Endothelial cell of umbilical vein (primary cell): ENCODE measurements around the gene RDH5.

ENCODE experiments used
- EZH2 ChIP-seq: IDR thresholded peaks from 2 replicates; pipeline ENCODE4 v1.6.1; 2012; ENCODE audit warnings: borderline replicate concordance, low read depth, mild to moderate bottlenecking, moderate library complexity, low read length, inconsistent platforms; ENCODE audit not compliant: severe bottlenecking
- GATA2 ChIP-seq: IDR thresholded peaks from 2 replicates; pipeline ENCODE4 v1.7.0; 2011; ENCODE audit warnings: low read depth, mild to moderate bottlenecking, moderate library complexity, mixed read lengths, low read length; ENCODE audit not compliant: insufficient read length, insufficient read depth
- MYC ChIP-seq: IDR thresholded peaks from one replicate; pipeline ENCODE4 v1.6.1; 2011; ENCODE audit warnings: mild to moderate bottlenecking, low read depth, low read length
- POLR2A ChIP-seq: IDR thresholded peaks from 2 replicates; pipeline ENCODE4 v1.6.1; 2012; ENCODE audit warnings: low read depth, mild to moderate bottlenecking, control low read depth, low read length
- POLR2AphosphoS5 ChIP-seq: IDR thresholded peaks from 2 replicates; pipeline ENCODE4 v1.6.1; 2012; ENCODE audit warnings: low read depth, mild to moderate bottlenecking, control low read depth, low read length, moderate library complexity; ENCODE audit not compliant: insufficient read depth
- TF ChIP-seq, protein P1 (sequence below), 2 donors: IDR thresholded peaks; 1 replicate in 1 of 2; 2 replicates in 1 of 2; pipeline ENCODE4 v1.5.1; 2011; ENCODE audit warnings: low read length in 2 of 2, mild to moderate bottlenecking in 2 of 2, moderate library complexity in 2 of 2, control low read depth in 1 of 2, inconsistent platforms in 1 of 2, low read depth in 1 of 2; ENCODE audit not compliant: insufficient read depth in 1 of 2; ENCODE audit errors: extremely low read depth in 1 of 2
- TF ChIP-seq, protein P2 (sequence below): IDR thresholded peaks from 2 replicates; pipeline ENCODE4 v1.6.1; 2011; ENCODE audit not compliant: insufficient read depth, insufficient read length

DNA sequence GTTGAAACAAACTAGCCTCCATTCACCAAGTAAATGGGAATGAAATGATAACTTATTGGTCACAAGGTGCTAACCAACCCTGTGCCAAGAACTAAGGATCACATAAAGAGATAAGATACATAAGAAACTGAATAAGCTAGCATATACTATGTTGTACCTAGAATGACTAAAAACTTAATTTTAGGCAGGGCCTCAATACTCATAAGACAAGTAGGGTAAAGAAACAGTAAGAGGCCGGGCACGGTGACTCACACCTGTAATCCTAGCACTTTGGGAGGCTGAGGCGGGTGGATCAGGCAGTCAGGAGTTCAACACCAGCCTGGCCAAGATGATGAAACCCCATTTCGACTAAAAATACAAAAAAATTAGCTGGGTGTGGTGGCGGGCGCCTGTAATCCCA lies 40.5 kb downstream of the RDH5 start:
- TF ChIP-seq, protein P1, sequence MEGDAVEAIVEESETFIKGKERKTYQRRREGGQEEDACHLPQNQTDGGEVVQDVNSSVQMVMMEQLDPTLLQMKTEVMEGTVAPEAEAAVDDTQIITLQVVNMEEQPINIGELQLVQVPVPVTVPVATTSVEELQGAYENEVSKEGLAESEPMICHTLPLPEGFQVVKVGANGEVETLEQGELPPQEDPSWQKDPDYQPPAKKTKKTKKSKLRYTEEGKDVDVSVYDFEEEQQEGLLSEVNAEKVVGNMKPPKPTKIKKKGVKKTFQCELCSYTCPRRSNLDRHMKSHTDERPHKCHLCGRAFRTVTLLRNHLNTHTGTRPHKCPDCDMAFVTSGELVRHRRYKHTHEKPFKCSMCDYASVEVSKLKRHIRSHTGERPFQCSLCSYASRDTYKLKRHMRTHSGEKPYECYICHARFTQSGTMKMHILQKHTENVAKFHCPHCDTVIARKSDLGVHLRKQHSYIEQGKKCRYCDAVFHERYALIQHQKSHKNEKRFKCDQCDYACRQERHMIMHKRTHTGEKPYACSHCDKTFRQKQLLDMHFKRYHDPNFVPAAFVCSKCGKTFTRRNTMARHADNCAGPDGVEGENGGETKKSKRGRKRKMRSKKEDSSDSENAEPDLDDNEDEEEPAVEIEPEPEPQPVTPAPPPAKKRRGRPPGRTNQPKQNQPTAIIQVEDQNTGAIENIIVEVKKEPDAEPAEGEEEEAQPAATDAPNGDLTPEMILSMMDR (IDR thresholded peaks at IDR 0.05; ENCODE audit: extremely low read depth in 1 of 2, insufficient read depth in 1 of 2, low read depth in 1 of 2, low read length in 2 of 2), result no peak
- TF ChIP-seq POLR2A, result no peak
- TF ChIP-seq MYC, result no peak
- TF ChIP-seq POLR2AphosphoS5, result no peak
- no peak for TF ChIP-seq GATA2
- TF ChIP-seq, protein P2, sequence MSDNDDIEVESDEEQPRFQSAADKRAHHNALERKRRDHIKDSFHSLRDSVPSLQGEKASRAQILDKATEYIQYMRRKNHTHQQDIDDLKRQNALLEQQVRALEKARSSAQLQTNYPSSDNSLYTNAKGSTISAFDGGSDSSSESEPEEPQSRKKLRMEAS, result no peak
- no peak for TF ChIP-seq EZH2
